GM18519 (cell line): ENCODE measurements around the gene FBXO46.
"Not testable (repeated sequence)": the region's sequence is repeated elsewhere in the genome, so short reads cannot be mapped to it uniquely, and the experiment has no call there.

ENCODE experiments used
- ATAC-seq: cut with Tn5 transposase; IDR thresholded peaks from one replicate; pipeline ENCODE4 v1.9.1; 2021; ENCODE audit warnings: mild to moderate bottlenecking, moderate library complexity; ENCODE audit not compliant: unreplicated experiment, low FRiP score

The FBXO46 gene

DNA sequence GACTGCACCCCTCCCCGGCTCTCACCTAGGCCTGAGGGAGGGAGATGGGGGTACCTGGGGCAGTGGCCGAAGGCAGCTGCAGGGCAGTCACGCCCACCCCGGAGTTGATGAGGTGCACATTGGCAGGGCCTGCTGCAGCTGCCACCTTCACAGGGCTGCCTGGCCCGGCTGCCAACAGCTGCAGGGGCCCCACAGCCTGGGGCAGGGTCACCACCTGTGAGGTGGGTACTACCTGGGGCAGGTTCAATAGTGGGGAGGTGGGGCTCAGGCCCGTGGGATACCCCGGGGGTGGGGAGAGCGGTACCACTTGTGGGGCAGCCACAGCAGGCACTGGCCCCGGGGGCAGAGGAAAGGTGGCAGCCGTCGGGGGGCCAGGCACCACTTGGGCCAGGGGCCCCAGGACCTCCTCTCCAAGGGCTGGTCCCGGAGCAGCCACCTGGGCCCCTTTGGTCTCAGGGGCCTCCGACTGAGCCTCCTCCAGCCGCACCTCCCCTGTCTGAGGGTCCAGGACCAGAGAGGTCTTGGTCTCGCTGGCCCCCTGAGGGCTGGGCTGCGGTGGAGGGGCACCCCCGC is 35.7 kb upstream of the FBXO46 start:
- ATAC-seq, result no peak

DNA sequence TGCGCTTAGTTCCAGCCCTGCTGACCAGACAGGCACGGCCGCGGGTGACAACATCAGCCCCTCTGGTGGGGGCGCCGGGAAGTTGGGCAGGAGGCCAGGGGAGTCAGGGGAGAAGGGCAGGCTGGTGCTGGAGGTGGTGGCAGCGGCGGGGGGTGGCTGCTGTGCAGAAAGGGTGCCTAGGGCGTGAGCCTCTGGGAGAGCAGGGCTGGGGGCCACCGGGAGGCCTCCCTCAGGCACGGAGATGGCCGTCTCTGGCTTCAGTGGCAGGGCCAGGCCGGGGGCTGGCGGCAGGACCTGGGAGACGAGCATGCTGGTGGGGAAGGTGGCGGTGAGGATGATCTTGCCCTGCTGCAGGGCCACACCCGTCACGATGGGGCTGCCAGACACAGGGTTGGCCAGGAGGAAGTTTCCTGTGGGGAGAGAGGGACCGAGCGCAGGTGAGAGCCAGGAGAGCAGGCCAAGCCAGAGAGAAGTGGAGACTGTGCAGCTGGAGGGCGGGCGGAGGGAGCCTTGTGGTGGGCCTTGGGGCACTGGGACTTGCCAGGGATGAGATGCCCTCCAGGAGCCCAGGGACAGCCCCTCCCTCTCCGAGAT is 35.1 kb upstream of the FBXO46 start:
- no peak for ATAC-seq

DNA sequence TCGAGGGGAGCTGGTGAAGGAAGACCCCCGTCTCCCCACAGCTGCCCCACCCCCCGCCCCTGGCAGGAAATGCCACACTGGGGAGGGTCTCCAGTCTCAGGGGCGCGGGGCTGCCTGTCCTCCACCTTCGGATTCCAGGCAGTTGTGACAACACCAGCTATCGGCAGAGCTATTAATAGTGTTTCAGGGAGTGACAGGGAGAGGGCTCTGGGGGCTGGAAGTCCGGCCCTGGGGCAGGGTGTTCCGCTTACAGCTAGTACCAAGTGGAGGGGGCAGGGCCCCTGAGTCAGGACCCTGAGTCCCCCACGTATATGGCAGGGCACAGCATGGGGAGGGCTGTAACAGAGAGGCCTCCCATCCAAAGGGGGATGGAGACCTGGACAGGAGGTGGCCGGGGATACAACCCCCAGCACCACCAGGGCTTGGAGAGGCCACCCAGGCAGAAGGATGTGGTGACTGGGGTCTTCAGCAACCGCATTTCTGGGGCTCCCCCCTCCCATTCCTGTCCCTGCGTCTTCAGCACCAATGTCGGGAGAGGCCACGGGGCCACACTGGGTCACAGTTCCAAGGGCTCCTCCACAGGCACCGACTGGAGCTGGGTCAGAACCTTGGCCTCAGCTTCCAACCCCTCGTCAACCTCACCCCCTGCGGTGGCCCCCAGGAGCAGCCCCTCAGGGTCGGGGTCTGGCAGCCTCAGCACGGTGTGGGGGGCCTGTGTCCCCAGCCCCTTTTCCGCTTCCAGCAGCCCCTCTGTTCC is 34.4 kb upstream of the FBXO46 start:
- no peak for ATAC-seq

DNA sequence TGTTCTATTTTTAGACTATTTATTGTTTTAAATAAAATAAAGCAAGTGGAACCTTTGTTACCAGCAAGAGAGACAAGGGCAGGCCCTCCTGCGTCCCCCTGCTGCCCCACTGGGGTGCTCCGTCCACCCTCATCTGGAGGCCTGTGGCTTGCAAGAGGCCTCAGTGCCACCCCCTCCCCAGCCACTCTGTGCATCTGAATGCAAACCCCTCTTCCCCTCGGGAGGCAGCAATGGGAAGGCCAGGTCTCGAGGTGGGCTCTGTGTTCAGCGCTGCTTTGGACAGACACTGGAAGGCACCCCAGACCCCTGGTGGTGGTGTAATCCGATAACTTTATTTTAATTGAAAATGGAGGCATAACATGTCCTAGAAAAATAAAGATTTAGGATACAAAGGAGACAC is 33.8 kb upstream of the FBXO46 start:
- no peak for ATAC-seq

DNA sequence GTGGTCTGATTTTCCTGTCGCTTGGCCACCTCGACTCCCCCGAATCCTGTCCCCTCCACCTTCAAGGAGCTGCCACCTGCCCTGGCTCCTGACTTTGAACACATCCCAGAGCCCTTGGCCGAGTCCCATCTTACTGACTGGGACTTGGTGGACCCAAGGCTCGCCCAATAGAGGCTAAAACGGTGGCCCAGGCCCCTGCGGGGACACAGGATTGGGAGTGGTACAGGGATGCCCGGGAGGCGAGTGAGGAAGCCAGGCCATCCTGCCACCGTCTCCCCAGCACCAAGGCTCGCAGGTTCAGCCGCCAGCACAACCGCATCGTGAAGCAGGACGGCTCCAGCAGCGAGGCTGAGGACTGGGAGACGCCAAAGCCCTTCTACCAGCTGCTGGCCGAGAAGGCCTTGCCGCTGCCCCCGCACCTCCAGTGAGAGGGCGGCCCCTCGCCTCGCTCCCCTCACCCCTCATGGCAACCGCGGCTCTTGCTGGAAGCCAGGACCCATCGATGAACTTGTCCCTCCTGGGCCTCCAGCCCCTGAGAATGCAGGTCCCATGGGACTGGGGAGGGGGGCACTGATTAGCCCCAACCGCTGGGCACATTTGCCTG is 33.1 kb upstream of the FBXO46 start:
- ATAC-seq, result no peak

DNA sequence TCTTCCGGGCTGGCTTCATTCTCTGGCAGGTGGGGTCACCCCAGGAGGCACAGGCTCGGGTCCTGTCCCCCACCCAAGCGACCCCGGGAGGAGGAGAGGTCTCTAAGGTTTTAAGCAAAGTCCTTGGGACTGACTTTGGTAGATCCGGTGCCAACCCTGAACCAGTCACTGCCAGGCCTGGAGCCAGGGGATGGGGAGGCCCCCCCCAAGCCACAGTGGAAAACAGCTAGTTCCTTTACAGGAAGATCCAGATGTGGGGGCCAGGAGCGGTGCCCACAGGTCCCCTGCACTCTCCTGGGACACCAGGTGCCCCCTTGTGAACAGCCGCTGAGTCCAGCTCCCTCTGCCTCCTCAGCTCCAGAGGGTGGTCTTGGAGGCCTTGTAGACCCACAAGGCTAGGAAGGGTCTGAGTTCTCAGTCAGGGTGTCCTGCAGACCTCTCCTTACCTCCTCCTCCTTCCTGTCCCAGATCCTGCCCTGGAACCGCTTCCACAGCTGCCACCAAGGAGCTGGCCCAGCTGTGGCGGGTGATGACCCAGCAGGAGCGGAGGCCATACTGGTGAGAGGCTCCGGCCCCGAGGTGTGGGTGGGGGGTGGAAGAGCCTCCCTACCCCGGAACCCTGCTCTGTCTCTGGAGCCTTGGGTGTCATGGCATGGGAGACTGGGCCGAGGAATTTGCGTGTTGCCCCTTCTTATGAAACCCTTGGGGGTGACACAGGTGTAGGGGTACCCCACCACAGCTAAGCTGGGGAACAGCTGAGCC is 32.4 kb upstream of the FBXO46 start:
- ATAC-seq, result no peak

DNA sequence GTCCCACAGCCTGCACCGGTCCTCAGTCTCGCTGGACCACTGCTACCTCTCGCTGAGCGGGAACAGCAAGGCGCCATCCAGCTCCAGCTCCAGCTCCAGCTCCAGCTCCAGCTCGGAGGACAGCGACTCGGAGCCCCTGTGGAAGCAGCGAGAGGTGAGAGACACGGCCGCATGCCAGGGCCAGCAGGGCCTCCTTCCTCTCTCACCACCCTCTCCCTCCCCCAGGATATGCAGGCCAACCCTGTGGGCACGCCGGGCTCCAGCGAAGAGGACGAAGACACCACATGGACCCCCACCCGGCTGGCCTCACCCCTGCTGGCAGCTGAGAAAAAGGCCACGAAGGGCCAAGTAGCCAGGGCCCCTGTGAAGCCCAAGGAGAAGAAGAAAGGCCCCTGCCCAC is 31.0 kb upstream of the FBXO46 start:
- ATAC-seq, result no peak

DNA sequence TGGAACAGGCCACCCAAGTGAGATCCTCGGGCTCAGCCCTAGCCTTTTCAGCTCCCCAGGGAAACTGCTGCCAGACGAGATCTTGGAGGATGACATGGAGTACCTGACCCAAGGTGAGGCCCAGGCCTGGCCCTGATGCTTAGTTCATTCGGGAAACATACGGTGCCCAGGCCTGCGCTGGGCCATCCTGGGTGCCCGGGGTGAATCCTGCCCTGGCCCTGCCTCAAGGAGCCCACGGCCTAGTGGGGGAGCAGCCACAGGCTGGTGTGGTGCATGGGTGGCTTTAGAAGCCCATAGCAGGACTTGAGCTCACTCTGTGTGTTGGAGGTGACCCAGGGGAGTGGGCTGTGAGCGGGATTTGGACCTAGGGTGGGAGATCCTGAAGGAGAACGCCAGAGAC is 28.2 kb upstream of the FBXO46 start:
- no peak for ATAC-seq

DNA sequence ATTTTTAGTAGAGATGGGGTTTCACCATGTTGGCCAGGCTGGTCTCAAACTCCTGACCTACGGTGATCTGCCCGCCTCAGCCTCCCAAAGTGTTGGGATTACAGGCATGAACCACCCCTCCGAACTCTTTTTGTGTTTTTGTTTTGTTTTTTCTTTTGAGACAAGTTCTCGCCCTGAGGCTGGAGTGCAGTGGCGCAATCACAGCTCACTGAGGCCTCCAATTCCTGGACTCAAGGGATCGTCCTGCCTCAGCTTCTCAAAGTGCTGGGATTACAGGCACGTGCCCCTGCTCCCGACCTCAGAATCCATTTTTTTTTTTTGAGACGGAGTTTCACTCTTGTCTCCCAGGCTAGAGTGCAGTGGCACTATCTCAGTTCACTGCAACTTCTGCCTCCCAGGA is 27.0 kb upstream of the FBXO46 start:
- no peak for ATAC-seq

DNA sequence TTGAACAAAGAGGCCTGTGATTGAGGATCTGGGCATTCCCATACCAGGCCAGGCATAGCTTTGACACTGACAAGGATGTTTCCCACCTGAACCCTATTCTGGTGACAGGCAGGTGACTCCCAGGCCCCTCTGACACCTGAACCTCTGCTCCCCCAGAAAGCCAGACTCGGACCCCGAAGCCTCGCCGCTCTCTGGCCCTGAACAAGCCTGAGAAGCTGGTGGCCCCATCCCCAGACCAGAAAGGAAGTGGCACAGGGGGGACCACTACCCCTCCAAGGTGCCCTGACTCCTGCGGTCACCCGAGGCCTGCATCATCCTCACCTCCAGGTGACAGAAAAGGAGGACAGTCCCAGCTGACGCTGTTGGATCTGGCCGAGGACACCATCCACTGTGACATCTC is 23.6 kb upstream of the FBXO46 start:
- no peak for ATAC-seq

DNA sequence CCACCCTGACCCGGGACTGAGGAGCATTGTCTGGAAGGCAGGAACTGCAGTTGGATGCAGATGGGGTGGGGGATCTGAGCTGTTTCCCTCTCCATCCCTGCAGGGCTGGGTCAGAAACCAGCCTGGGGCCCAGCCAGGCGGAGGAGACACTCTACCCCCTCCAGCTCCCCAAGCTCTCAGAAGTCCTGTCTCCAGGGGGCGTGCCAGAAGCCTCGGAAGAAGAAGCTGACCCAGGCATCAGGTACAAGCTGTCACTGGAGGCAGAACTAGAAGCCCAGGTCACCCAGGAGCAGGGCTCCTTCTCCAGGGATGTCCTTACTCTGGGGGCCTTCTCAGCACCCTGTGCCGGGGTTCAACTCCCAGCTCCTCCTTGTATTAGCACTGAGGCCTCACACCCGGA is 22.9 kb upstream of the FBXO46 start:
- ATAC-seq, result no peak

DNA sequence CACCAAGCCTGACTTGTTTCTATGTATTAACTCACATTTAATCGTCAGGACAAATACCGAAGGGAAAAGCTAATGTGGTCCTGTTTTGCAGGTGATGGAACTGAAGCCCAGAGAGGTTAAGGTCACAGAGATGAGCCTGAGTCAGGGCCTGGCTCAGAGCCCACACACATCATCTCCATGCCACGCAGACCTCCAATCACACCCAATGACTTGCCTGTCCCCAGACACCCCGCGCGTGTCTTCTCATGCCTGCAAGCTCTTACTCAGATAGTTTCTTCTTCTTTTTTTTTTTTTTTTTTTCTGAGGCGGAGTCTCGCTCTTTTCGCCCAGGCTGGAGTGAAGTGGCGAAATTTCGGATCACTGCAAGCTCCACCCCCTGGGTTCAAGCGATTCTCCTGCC is 21.9 kb upstream of the FBXO46 start:
- ATAC-seq, result no peak

DNA sequence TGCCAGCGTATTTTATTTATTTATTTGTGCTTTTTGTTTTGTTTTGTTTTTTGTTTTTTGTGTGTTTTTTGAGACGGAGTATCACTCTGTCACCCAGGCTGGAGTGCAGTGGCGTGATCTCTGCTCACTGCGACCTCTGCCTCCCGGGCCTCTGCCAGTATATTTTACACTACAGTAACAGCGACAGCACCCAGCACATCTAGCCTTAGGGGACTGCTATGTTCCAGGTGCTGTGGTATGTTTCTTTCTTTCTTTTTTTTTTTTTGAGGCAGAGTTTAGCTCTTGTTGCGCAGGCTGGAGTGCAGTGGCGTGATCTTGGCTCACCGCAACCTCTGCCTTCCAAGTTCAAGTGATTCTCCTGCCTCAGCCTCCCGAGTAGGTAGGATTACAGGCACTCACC is 20.8 kb upstream of the FBXO46 start:
- ATAC-seq, result not testable (repeated sequence)

DNA sequence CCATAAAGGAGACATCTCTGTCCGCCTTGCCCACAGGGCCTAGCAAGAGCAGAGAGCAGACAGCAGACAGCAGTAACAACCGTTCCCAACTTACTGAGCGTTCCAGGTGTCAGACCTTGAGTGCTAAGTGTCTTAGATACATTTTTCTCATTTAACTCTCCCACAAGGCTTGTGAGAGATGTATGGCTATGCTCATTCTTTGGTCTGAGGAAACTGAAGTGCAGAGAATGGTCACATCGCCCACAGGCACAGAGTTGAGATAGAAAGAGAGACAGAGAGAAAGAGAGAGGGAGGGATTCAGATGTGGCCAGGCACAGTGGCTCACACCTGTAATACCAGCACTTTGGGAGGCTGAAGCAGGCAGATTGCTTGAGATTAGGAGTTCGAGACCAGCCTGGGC is 16.8 kb upstream of the FBXO46 start:
- no peak for ATAC-seq

DNA sequence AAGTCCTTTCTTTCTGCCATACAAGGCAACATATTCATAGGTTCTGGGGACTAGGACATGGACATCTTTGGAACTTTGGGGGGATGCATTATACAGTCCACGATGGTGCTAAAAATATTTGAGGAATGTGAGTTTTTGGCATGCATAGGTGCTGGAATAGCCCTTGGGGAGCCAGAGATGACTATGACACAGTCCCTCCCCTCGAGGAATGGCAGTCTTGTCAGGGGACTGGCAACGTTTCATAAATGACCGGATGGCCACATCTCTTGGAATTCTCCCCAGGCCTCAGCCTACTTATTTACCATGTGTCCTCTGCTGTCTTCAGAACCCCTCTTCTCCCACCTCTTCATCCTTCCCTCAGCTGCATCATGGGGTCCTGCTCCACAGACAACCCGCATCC is 16.2 kb upstream of the FBXO46 start:
- ATAC-seq, result no peak

DNA sequence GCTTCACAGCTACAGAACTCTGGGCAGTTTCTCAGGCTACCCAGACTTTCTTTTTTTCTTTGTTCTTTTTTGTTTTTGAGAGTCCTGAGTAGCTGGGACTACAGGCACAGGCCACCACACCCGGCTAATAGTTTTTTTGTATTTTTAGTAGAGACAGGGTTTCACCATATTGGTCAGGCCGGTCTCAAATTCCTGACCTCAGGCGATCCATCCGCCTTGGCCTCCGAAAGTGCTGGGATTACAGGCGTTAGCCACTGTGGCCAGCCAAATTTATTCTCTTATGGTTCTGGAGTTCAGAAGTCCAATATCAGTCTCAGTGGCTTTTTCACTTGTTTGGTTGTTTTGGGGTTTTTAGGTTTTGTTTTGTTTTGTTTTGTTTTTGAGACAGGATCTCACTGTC is 14.9 kb upstream of the FBXO46 start:
- no peak for ATAC-seq

DNA sequence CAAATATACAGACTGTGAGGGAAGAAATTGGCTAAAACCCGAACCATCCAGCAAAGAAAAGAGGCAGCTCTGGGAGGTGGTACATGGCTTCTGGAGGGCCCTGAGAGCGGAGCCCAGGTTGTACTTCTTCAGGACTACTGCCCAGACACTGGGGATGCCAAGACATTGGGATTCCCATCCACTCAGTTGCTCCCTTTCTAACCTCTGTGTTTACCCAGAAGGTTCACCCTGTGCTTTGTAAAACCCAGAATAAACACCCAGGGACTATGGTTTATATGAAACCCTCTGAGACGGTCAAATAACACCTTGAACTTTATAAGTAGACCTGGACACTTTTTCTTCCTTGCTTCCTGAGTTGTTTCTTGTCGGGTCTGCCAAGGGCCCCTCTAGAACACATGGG is 12.3 kb upstream of the FBXO46 start:
- no peak for ATAC-seq

DNA sequence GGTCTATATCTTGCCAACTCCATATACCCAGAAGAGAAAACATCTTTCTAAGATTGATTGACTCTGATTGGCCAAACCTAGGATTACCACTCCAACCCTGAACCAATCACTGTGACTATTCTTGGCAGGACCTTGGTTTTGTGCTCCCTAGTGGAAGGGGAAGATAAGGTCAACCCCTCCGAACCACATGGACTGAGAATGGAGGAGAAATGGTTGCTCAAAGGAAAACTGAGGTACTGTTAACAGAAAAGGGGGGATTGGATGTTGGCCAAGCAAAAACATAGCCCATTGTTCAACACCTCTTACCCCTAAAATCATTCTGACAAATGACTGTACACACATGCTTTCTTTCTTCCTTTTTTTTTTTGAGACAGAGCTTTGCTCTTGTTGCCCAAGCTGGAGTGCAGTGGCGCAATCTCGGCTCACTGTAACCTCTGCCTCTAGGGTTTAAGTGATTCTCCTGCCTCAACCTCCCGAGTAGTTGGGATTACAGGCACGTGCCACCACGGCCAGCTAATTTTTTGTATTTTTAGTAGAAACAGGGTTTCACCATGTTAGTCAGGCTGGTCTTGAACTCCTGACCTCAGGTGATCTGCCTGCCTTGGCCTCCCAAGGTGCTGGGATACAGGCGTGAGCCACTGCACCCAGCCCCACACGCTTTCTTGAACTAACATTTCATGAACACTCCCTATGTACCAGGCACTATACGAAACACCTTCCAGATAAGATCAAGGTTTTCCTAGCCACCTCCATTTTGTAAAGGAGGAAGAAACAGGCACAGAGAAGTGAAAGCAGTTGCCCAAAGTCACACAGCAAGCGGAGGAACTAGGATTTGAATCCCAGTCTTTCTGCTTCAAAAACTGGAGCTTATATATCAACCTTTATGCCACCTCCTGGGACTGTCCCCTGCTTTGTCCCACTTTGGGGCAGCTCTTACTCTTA is 9.1 kb upstream of the FBXO46 start:
- ATAC-seq, result no peak

DNA sequence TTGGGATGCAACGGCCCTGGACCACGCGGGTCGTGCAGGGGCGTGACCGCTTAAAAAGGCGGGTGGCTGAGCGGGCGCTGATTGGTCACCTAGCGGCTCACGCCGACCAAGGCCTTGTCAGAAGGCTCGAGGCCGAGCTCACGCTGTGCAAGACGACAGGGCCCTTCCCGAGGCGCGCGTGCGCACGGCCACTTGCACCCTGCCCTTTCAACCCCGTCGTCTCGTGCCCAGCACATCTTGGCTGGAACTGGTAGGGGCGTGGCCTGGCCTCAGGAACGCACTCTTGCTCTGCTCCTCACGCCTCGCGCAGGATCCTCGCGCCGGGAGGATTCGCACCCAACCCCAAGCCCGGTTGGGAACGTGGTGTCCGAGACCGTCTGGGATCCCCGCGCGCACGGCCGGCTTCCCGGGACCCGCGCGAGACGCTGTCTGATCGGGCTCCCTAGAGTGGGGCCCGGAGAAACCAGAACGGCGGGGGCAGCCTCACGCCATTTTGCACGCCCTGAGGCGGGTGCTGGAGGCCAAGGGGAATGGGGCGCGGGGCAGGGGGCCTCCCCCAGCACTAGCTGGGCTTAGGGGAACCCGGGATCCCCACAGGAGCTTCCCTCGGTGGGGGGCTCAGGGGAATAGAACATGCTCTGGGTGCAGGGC is 2.6 kb upstream of the FBXO46 start, which contains the start of gene MEIOSIN:
Gene MEIOSIN, plus strand, starts transcription at position 280 of the 651 bp plus-strand sequence. CDS start 1,938 bp downstream, outside the sequence.
- ATAC-seq, result no peak
